T1000 (cell line): Measurements from ENCODE around the gene F12.
"Not testable (repeated sequence)": the region's sequence is repeated elsewhere in the genome, so short reads cannot be mapped to it uniquely, and the experiment has no call there.

Experiments
- DNase-seq: peaks from one replicate; lab custom pipeline; 2025; ENCODE audit warnings: mixed read lengths; lab: John Stamatoyannopoulos, UW

F12 gene

DNA sequence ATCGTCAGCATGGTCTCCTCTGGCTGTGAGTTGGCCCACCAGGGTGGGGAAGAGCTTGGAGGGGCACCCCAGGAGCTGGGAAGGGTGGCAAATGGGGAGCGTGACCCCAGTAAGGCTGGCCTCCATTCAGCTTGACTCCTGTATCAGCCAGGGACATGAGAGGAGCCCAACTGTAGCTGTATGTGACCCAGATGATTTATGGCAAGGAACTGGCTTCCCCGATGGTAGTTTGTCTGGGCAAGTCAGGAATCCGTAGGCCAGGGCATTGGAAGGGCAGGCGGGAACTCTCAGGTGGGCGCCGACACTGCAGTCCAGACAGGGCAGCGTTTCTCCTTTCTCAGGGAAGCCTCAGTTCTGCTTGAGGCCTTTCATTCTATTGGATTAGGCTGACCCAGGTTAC lies 22.8 kb downstream of the F12 start:
- no peak for DNase-seq

DNA sequence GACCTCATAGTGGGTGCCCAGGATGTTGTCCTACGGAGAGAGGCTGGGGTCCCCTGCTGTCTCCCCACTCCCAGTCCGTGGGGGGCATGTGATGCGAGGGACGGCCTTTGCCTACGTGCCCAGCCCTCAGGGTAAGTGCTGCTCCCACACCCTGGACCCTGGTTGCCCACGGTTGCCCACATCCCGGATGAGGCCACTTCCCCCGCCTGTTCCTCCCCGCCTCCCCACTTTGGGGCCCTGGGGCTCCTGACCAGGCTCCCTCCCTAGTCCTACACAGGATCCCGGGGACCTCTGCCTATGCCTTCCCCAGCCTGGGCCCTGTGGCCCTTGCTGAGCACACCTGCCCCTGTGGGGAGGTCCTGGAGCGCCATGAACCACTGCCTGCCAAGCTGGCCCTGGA lies 23.6 kb downstream of the F12 start:
- no peak for DNase-seq

DNA sequence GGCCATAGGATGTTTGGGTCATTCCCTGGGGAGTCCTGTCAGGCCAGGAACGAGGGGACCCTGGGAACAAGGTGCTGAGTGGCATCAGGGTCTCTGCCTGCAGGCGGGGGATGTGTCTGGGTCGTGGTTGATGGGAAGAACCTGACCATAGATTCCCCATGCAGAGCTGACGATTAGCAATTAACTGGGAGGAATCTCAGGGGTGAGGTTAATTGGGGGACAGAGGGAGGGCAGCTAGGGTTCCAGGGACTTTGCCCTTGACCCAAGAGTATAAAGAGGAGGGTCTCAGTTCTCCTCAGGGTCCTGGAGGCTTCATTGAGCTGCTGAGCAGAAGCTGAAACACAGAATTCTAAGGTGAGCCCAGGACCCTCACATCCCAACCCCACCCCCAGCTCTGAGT lies 25.2 kb downstream of the F12 start, which contains the start of gene SLC34A1:
Gene SLC34A1 (plus strand): TSS at position 301 of the 400 bp plus-strand sequence. CDS start 1,308 bp downstream, outside the sequence.
- DNase-seq, result no peak

DNA sequence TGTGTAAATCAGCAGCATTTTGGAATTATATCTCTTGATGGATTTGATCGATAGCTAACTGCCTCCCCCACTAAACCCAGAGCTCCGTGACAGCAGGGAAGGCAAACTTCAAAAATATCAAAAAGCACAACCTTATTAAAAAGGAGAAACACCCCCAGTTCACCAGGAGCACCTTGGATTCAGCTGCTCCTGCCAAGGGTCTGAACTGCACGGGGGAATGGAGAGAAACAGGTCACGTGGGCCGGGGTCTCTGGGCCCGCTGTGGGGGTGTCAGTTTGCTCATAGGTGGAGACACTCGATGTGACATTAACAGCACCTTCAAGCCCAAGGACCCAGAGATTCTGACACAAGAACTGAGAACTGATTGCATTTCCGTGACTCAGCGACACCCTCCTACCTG lies 26.2 kb downstream of the F12 start:
- DNase-seq, result no peak

DNA sequence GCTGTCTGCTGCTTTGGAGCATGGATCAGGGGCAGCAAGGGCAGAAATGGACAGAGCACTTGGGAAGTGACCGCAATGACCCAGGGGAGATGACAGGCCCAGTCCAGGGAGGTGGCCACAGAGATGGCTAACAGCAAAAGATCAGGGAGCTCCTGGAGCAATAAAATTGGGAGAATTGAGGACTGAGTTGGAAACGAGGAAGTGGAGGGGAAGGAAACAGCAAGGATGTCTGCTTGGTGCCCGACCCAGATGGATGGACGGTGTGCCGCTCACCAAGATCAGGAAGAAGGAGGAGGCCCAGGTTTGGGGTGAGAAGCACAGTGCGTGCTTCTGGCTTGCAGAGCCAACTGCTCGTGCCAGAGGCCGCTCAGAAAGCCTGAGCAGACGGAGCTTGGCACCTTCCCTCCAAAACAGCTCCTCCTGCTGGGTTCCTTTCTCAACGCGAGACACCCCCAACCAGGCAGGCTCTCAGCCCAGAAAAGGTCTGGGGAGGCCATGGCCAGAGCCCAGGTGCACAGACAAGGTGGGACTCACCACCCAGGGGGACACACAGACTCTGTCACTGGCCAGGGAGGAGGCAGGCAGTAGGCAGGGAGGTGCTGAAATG lies 26.8 kb downstream of the F12 start:
- no peak for DNase-seq

DNA sequence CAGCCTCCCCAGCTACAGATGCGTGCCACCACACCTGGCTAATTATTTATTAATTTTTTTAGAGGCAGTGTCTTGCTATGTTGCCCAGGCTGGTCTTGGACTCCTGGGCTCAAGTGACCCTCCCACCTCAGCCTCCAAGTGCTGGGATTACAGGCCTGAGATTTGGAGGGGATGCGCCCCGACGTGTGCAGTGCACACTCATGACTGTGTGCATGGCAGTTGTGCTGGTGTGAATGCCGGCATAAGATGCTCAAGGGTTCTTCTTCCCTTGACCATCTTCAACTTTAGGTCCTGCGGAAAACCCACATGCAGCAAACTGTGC lies 28.6 kb downstream of the F12 start:
- no peak for DNase-seq

DNA sequence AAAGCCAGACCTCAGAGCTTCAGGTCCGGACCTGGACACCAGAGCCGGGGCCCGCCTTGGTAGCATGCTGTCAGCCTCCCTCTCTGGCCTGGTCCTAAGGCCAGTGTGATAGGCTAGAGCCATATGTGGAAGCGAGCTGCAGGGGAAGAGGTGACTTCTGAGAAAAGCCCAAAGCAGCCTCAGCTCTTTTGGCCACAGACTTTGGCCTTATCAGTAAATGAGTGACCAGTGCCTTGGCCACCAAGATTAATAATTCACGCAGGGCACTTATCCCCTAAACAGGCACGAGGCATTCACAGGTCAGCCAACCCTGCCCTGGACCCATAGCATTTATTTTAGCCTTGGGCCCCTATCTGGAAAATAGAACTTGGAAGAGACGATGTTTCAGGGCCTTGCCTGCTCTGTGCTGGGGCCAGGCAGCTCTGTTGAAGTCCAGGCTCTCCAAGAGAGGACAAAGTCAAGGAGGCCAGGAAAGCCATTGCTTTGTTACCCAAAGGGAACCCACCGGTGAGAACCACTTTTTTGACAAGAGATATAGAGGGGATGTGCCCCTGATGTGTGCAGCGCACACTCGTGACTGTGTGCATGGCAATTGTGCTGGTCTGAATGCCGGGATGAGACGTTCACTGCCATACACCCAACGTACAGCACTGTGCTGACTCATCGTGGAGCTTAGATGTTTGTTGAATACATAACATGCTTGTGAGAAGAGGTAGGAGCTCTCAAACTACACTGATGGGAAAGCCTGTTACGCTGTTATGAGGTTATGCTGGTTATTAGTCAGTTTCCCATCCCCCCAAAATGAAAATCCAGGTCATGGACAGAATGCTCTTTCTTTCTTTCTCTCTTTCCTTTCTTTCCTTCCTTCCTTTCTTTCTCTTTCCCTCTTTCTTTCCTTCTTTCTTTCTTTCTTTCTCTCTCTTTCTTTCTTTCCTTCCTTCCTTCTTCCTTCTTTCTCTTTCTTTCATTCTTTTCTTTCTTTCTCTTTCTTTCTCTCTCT lies 30.2 kb downstream of the F12 start:
- DNase-seq, result no peak

DNA sequence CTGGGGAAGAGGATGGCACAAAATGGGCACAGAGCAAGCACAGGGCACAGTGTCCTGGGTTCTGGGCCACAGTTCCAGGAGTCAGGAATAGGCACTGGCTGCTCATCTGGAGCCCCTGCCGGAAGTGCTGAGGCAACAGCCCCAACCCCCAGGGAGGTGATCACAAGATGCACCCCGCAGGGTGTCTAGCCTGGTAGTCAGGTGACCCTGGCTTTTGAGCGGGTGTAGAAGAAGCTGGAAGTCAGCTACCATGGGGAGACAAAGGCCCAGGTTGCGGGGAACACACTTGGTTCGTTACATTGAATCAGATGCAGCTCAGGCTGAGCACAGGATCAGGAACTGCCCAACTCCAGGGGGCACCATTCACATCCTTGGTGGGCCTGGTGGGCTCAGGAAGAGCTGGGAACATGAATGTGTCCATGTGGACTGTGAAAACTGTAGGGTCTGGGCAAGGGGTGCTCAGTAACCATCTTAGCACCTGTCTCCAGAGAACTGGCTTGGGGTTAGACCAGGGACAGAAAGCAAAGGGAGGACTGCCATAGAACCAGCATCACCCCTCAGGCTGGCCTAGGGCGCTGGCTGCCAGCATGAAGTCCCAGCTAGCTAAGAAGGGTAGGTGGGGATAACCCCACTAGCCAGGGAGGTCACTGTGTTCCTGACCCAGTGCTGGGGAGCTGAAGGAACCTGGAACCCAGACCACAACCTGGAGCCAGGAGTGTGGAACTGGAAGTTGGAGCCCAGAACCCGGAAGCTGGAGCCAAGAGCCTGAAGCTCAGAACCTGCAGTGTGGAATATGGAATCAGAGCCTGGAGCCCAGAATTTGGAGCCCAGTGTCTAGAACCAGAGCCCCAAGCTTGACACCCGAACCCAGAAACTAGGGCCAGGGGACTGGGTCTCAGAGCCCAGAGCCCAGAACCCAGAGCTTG lies 31.2 kb downstream of the F12 start:
- DNase-seq, result no peak

DNA sequence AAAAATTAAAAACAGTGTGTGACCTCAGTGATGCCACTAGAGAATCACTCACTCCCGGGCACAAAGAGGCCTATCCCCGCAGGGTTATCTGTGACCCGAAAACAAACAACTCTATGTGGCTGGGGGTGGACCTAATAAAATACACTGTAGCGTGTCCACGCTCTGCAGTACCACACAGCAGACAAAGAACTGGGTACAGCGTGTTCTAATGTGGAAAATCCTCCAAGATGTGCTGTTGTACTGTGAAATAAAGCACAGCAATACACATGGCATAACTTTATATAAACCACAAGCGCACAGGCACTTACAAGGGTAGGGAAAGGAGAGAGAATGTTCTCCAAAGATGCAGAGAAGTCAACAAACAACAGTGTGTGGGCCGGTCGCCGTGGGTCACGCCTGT lies 33.3 kb downstream of the F12 start:
- DNase-seq, result no peak

DNA sequence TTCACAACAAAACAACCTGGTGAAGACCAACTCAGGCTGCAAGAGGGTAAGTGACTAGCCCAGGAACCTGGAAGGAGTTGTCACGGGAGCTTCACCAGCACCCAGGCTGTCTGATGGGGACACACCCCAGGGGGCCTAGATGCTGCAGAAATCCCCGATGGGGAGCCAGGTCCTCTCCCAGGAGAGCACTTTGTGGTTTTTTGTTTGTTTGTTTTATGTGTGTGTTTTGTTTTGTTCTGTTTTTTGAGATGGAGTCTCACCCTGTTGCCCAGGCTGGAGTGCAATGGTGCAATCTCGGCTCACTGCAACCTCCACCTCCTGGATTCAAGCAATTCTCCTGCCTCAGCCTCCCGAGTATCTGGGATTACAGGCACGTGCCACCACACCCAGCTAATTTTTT lies 33.8 kb downstream of the F12 start:
- not testable (repeated sequence) for DNase-seq

DNA sequence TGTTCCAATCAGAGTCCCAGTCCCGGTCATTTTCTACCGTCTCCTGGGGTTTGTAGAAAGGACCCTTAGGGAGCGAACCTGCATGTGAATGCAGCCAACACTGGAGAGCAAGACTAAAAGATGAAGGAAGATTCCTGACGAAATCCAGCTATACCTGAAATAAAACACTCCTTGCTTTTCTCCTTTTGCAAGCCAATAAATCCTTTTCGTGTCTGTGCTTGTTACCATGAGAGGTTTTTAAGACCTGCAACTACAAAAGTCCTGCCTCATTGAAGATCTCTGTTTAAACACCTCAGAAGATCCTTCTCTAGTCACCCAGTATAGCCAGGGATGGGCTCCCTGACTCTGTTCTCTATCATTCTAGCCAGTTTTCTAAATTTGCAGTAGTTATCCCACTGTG lies 35.2 kb downstream of the F12 start:
- DNase-seq, result no peak

DNA sequence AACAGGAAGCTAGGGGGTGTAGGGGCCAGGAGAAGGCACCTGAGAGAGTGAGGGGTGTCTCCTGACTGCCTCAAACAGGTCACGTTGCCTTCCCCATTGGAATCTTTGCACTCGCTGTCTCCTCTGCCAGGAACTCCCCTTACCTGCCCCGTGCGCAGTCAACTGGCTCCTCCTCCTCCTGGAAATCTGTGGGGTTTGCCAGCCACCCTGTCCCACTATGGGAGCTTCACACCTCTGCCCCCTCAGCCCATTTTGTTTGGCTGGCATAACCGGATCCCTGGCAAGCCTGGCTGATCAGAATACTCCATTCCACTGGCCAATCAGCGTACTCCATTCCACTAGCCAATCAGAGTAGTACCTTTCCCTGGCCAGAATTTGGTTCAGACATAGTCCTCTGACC lies 35.6 kb downstream of the F12 start:
- no peak for DNase-seq

DNA sequence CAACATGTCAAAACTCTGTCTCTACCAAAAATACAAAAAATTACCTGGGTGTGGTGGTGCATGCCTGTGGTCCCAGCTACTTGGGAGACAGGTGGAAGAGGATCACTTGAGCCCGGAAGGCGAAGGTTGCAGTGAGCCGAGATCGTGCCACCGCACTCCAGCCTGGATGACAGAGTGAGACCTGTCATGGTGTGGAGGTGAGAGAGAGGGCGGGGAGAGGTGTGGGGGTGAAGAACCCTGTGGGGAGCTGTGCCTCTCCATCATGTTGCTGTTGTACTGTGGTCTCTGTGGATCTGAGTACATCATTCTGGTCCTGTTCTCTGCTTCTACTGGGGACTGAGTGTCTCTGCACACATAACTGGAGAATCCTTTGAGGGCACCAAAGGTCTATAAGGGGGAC lies 36.5 kb downstream of the F12 start:
- DNase-seq, result no peak

DNA sequence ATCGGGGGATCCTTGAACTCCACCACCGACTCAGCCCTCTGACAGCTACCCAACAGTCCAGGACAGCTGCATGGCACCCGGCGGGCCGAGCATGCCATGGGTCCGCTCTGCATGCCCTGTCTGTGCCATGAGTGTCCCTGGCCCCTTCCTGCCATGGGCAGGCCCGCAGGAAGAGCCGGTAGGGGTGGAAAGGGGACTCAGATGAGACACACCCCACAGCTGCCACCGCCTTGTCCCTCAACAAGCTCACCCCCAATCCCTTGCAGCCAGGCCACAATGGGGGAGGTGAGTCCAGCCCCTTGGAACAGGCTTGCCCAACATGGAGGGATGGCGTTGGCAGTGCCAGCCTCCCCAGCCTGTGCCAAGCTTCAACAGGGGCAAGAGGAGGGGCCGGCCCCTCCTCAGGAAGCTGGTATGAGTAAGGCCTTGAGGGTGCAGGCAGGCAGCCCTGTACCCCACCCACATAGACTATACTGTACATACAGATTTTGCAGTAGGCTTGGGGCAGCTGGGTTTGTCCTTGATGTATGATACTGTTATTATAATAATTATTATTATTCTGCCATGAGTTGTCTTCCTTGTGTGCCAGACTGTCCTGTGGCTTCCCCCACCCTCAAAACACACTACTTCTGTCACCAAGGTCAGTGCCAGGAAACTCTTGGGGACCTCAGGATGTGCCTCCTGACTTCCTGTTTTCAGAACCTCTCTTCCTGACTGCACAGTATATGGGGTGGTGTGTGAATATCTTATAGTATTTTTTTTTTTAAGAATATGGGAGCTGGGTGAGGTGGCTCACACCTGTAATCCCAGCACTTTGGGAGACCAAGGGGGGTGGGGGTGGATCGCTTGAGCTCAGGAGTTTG lies 37.1 kb downstream of the F12 start:
- no peak for DNase-seq

DNA sequence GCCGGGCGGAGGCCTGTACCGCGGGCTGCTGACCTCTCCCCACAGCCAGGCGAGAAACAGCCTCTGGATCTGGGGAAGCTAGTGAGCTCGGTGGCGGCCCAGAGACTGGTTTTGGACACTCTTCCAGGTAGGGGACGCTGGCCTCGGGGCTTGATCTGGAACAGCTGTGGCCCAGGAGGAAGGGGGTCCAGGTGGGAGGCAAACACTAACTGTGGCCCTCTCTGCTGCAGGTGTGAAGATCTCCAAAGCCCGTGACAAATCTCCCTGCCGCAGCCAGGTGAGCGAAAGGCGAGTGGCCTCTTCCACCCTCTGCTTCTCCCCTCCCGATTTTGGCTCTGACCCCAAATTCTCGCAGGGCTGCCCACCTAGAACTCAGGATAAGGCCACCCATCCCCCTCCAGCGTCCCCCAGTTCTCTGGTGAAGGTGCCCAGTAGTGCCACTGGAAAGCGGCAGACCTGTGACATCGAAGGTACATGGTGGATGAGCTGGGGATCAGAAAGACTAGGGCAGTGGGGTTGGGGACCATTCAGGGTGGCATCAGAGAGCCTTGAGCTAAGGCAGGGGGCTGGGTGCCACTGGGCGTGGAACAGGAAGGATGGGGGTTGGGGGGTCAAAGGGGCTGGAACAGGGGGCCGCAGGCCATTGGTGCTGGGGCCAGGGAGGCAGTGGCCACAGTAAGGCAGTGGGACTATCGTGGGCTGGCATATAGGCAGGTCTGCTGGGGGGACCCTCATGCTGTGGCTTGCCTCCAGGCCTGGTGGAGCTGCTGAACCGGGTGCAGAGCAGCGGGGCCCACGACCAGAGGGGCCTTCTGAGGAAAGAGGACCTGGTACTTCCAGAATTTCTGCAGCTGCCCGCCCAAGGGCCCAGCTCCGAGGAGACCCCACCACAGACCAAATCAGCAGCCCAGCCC lies 38.0 kb downstream of the F12 start:
- DNase-seq, result no peak

DNA sequence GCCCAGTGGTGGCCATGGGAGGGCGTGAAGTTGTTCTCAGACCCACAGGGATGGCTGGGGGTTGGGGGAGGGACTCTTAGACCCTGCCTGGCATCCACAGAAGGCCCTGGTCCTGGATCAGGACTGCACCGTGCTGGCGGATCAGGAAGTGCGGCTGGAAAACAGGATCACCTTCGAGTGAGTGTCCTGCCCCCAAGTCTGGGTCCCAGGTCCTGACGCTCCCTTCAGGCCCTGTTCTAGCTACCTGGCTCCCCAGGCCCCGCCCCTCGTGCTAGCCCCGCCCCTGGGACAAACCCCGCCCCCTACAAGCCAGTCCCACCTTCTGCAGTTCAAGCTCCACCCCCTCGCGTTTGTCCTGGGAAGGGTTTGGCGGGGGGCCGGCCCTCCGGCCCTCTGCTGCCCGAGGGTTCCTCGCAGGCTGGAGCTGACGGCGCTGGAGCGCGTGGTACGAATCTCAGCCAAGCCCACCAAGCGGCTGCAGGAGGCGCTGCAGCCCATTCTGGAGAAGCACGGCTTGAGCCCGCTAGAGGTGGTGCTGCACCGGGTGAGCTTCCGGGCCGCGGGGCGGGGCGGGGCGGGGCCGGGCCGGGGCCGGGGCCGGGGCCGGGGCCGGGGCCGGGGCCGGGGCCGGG lies 38.8 kb downstream of the F12 start:
- peak; percentile 63 for DNase-seq

DNA sequence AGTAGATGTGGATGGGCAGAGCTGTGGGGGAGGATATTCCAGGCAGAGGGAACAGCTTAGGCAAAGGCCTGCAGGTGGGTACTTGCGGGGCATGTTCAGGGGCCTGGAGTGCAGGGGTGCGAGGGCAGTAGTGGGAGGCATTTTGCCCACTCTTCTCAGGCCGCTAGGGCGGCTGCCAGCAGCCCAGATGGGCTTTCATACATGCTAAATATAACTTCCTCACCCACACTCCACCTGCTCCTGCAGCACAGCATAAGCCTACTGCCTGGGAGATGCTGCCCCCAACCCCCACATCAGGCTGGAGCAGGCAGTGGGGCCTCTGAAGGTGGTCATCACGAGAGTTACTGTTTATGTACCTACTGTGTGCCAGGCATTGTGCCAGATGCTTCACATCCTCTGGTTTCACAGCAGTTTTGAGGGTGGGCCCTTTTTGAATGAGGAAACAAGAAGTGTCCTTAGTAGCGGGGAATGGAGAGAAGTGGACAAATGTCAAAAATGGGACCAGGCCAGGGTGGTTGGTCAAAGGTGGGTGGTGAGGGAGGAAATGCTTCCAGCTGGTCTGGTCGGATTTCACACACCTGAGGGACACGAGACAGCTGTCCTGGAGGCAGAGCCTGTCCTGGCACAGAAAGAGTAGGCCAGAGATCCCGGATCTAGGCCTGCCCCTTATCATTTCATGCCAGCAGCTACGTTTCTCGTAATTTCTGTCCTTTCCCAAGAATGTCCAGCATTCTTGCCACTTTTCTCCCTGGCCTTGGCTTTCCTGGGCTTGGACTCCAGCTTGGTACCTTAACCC lies 39.5 kb downstream of the F12 start:
- no peak for DNase-seq

DNA sequence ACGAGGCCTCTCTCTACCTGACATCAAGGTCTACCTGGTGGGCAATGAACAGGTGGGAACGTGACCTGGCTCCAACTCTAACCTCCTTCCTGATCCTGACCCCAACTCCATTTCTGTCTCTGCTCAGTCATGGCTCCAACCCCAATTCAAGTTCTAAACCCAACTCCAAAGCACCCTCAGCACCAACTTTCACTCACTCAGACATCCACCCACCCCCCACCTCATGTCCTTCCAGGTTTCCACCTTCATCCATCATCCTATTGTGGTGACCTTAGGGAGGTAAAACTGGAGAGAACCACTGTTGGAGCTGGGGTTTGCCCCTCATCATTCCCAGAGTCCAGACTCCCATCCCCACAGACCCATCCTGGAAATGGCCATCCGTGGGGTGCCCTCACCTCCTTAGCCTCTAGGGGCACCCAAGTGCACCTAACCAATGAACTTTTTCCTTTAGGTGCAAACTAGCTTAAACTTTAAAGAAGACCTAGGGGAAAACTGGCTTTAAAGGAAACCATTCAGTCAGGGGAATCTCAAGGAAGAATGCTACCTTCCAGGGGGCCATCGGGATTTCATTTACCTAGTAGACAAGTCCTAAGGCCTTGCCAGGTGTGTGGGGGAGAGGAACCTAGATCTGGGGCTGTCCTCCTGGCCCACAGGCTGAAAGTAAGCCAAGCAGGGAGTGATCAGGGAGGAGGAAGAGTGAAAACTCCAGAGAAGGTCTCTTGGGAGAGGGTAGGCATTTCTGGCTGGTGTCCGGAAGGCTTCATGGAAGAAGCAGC lies 40.3 kb downstream of the F12 start:
- DNase-seq, result no peak
